GM10248 (cell line): ENCODE measurements around the gene ULK2.
A peak's percentile ranks its signal among the peaks of the same experiment; 100 is the strongest.

Experiments
- CTCF ChIA-PET: fragments of 300-600 bp; sonication (Branson Sonifier 250); formaldehyde crosslinking; extraction: SDS; loops from one replicate; lab custom pipeline; 2021; ENCODE audit warnings: antibody characterized with exemption; lab: Yijun Ruan, JAX
- POLR2A ChIA-PET: fragments of 350-650 bp; sonication (Branson Sonifier 250); formaldehyde crosslinking; extraction: SDS; loops from one replicate; lab custom pipeline; 2020; ENCODE audit warnings: antibody characterized with exemption; lab: Yijun Ruan, JAX
- DNase-seq: peaks from one replicate; pipeline ENCODE4 v3.0.0; 2012; ENCODE audit errors: extremely low spot score
- CTCF ChIP-seq: IDR thresholded peaks from 2 replicates; pipeline ENCODE4 v1.5.1; 2012; ENCODE audit warnings: mild to moderate bottlenecking, low read depth; ENCODE audit errors: extremely low read depth, missing control alignments, control extremely low read depth

ULK2 gene

GRCh38 chr17:19830061-19830460 is 37.7 kb downstream of the ULK2 start:
- CTCF ChIA-PET, result interaction anchor here (0.8 kb wide), 1 partner anchor 63 kb away, joined by 3 read pairs; no protein-coding TSS in a partner anchor
- TF ChIP-seq CTCF, result no peak
- POLR2A ChIA-PET, result no interaction called here

GRCh38 chr17:19812407-19812806 is 55.3 kb downstream of the ULK2 start:
- ChIA-PET POLR2A (no interaction called here), CTCF (interaction anchor here (0.7 kb wide), 1 partner anchor 12 kb away, joined by 3 read pairs; no protein-coding TSS in a partner anchor)
- peak; percentile 10 for TF ChIP-seq CTCF
- DNase-seq, result no peak

More at GRCh38 chr17:19830061-19830460, 37.7 kb downstream of the ULK2 start:
- no peak for DNase-seq

- CTCF ChIA-PET, result interaction anchor here (1.1 kb wide), 1 partner anchor 60 kb away, joined by 4 read pairs; no protein-coding TSS in a partner anchor
- POLR2A ChIA-PET, result no interaction called here
- no peak for TF ChIP-seq CTCF
- DNase-seq, result no peak
Measured at GRCh38 chr17:19805006-19805405, 62.7 kb downstream of the ULK2 start.

GRCh38 chr17:19800571-19800970 is 67.2 kb downstream of the ULK2 start:
- TF ChIP-seq CTCF, result no peak
- CTCF ChIA-PET, result interaction anchor here (0.6 to 1.4 kb wide), 2 partner anchors 12 to 34 kb away, joined by 3 read pairs; no protein-coding TSS in a partner anchor
- POLR2A ChIA-PET, result no interaction called here
- DNase-seq, result peak; percentile 29

- ChIA-PET CTCF (interaction anchor here (1.4 to 1.5 kb wide), 2 partner anchors 12 to 33 kb away, joined by 3 to 4 read pairs; no protein-coding TSS in a partner anchor), POLR2A (no interaction called here)
- TF ChIP-seq CTCF, result no peak
Measured at GRCh38 chr17:19799796-19800195, 67.9 kb downstream of the ULK2 start.

GRCh38 chr17:19796457-19796856 is 71.3 kb downstream of the ULK2 start:
- no peak for DNase-seq
- ChIA-PET POLR2A (no interaction called here), CTCF (interaction anchor here (1.3 to 1.5 kb wide), 2 partner anchors 19 to 30 kb away, joined by 3 to 4 read pairs; no protein-coding TSS in a partner anchor)
- TF ChIP-seq CTCF, result no peak

More at GRCh38 chr17:19799796-19800195, 67.9 kb downstream of the ULK2 start:
- no peak for DNase-seq
